Transverse colon (tissue), 4 donors: ENCODE results near the gene SLC12A7. TPM values are rescaled to one million over a fixed set of nuclear protein-coding genes. Genes with fewer than 3 reads are reported as not detected.

Experiments
- DNase-seq: peaks from one replicate; pipeline ENCODE4 v3.0.0-alpha.2; 2019
- H3K27ac ChIP-seq, 4 donors: fragments of 200-600 bp; sonication (generic); 2 replicates each; pipeline ENCODE4 v1.5.1; 2016 to 2018; ENCODE audit warnings: inconsistent platforms in 4 of 4
- H3K27me3 ChIP-seq: fragments of 200-600 bp; sonication (generic); 2 replicates; pipeline ENCODE4 v1.5.1; 2017; ENCODE audit warnings: inconsistent platforms
- H3K36me3 ChIP-seq, 4 donors: fragments of 200-600 bp; sonication (generic); 2 replicates each; pipeline ENCODE4 v1.5.1; 2017 to 2019; ENCODE audit warnings: inconsistent platforms in 4 of 4
- H3K4me1 ChIP-seq, 4 donors: fragments of 200-600 bp; sonication (generic); 2 replicates each; pipeline ENCODE4 v1.5.1; 2017 to 2020; ENCODE audit warnings: inconsistent platforms in 4 of 4
- H3K4me3 ChIP-seq, 4 donors: fragments of 200-600 bp; sonication (generic); 1 replicate in 1 of 4; 2 replicates in 3 of 4; pipeline versions ENCODE4 v1.5.1 to v1.6.1; 2017 to 2019; ENCODE audit warnings: inconsistent platforms in 4 of 4
- H3K9me3 ChIP-seq, 2 donors: fragments of 200-600 bp; sonication (generic); 2 replicates each; pipeline ENCODE4 v1.5.1; 2017 to 2019; ENCODE audit warnings: inconsistent platforms in 2 of 2
- EP300 ChIP-seq: sonication (generic); formaldehyde crosslinking; IDR thresholded peaks from one replicate; pipeline ENCODE4 v1.6.1; 2017; ENCODE audit warnings: antibody characterized with exemption, low read depth
- POLR2A ChIP-seq: fragments of 450-650 bp; IDR thresholded peaks from one replicate; pipeline ENCODE4 v1.6.1; 2016; ENCODE audit warnings: antibody characterized with exemption, mild to moderate bottlenecking, moderate library complexity
- POLR2AphosphoS5 ChIP-seq, 3 donors: sonication (generic); formaldehyde crosslinking; IDR thresholded peaks; one replicate each; pipeline ENCODE4 v1.6.1; 2016; ENCODE audit warnings: antibody characterized with exemption in 3 of 3
- WGBS, 2 donors: methylation state at CpG; one replicate each; pipeline ENCODE4 v1.1.5; 2018; ENCODE audit warnings: low coverage in 1 of 2; 5-methylcytosine and 5-hydroxymethylcytosine counted together
- in situ Hi-C, 4 donors: fragments of 200-750 bp; cut with MboI; loops; one replicate each; pipeline versions ENCODE4 v1.15.0 to v1.15.1; 2017; ENCODE audit warnings: low sequenced_read_pairs in 3 of 4, low pct_ligation_motif_present in 1 of 4, low pct_unique_long_range_greater_than_20kb in 1 of 4
- intact Hi-C: fragments of 100-400 bp; cut with DNase I; formaldehyde crosslinking; loops from one replicate; pipeline ENCODE4 v1.15.1; 2023; ENCODE audit warnings: low total_unique reads
- total RNA-seq, 4 donors: library from RNA; depleted of rRNA; stranded (reverse); fragments of >200 nt; gene quantifications; one replicate each; pipeline ENCODE4 v1.1.0, GENCODE V29; 2016
- TF ChIP-seq, protein P1 (sequence below), 5 experiments: fragments of 200-600 bp in 3 of 5; fragments of 450-650 bp in 2 of 5; sonication (generic) in 3 of 5; IDR thresholded peaks; 1 replicate in 2 of 5; 2 replicates in 3 of 5; pipeline ENCODE4 v1.5.1; 2016 to 2017; ENCODE audit warnings: antibody characterized with exemption in 5 of 5, inconsistent platforms in 3 of 5, mild to moderate bottlenecking in 2 of 5, moderate library complexity in 1 of 5

Gene SLC12A7
- total RNA-seq, 4 donors from 2014 or later, result 60.7 to 144 (median 61.4) TPM

- intact Hi-C loops (no loop called here), in situ Hi-C loops (loop anchor here in 1 of 4 donors (25.0 kb wide), 1 partner anchor 218 kb away; no protein-coding TSS in a partner anchor)
- Histone ChIP-seq H3K27ac (no peak overlapping the region), H3K4me1 (peaks cover 0 to 20% (median 8%) of the 10 kb centered on the region in 4 donors), H3K9me3 (no peaks in the 10 kb centered on the region), H3K36me3 (no peaks in the 10 kb centered on the region), H3K27me3 (peaks cover 60% of the 10 kb centered on the region), H3K4me3 (peak overlapping the region in 3 of 4 donors; percentile 4 to 35 (median 25))
- no peak for TF ChIP-seq POLR2AphosphoS5 (IDR thresholded peaks at IDR 0.05)
- TF ChIP-seq, protein P1, sequence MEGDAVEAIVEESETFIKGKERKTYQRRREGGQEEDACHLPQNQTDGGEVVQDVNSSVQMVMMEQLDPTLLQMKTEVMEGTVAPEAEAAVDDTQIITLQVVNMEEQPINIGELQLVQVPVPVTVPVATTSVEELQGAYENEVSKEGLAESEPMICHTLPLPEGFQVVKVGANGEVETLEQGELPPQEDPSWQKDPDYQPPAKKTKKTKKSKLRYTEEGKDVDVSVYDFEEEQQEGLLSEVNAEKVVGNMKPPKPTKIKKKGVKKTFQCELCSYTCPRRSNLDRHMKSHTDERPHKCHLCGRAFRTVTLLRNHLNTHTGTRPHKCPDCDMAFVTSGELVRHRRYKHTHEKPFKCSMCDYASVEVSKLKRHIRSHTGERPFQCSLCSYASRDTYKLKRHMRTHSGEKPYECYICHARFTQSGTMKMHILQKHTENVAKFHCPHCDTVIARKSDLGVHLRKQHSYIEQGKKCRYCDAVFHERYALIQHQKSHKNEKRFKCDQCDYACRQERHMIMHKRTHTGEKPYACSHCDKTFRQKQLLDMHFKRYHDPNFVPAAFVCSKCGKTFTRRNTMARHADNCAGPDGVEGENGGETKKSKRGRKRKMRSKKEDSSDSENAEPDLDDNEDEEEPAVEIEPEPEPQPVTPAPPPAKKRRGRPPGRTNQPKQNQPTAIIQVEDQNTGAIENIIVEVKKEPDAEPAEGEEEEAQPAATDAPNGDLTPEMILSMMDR (IDR thresholded peaks at IDR 0.05), result no peak
- TF ChIP-seq EP300, result no peak
- no peak for TF ChIP-seq POLR2A
- WGBS, 2 donors, result 7% methylated on average over 18 of the region's 98 CpGs; no CpG with 5 or more reads in 1 of the 2 donors
- no peak for DNase-seq
Observed at GRCh38 chr5:1155191-1156032, 43.5 kb upstream of the SLC12A7 start.

DNA sequence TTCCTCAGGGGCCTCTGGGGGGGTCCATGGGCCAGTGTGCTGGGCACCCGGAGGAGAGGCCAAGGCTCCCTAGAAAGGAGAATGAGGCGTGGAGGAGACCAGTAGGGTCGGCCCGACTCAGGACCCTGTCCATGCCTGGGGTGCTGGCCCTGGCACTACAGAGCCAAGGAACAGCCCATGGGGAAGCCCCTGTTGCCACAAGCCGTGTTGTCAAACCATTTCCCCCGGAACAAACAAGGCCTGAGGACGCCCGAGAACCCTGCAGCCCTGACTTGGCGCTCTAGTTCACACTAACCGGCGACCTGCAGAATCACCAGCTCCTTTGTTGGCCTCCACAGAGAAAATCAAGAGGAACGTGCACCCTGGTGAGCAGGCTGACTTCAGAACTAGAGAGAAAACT, 41.6 kb upstream of the SLC12A7 start:
- no peak for TF ChIP-seq POLR2A
- no peak for TF ChIP-seq POLR2AphosphoS5 (IDR thresholded peaks at IDR 0.05)
- TF ChIP-seq EP300, result no peak
- TF ChIP-seq, protein P1 (IDR thresholded peaks at IDR 0.05), result no peak
- WGBS, 2 donors, result 82 to 87% methylated on average over 3 to 9 of the region's 12 CpGs
- H3K27me3 ChIP-seq, result peaks cover 54% of the 10 kb centered on the region
- intact Hi-C loops (no loop called here), in situ Hi-C loops (loop anchor here in 1 of 4 donors (25.0 kb wide), 1 partner anchor 216 kb away; no protein-coding TSS in a partner anchor)
- no peaks in the 10 kb centered on the region for H3K9me3 ChIP-seq
- H3K4me1 ChIP-seq, result peaks cover 0 to 20% (median 8%) of the 10 kb centered on the region in 4 donors
- H3K36me3 ChIP-seq, result no peaks in the 10 kb centered on the region
- H3K4me3 ChIP-seq, result no peak overlapping the region
- no peak overlapping the region for H3K27ac ChIP-seq
- DNase-seq, result no peak

GRCh38 chr5:1152771-1153282, 41.0 kb upstream of the SLC12A7 start:
- WGBS, 2 donors, result 28% methylated on average over 11 of the region's 15 CpGs; no CpG with 5 or more reads in 1 of the 2 donors
- H3K9me3 ChIP-seq, result no peaks in the 10 kb centered on the region
- peaks cover 0 to 20% (median 8%) of the 10 kb centered on the region in 4 donors for H3K4me1 ChIP-seq
- intact Hi-C loops, result no loop called here
- TF ChIP-seq EP300 (no peak), POLR2AphosphoS5 (IDR thresholded peaks at IDR 0.05) (no peak), POLR2A (no peak)
- TF ChIP-seq, protein P1 (IDR thresholded peaks at IDR 0.05), result no peak
- no peak for DNase-seq
- in situ Hi-C loops, result loop anchor here in 1 of 4 donors (25.0 kb wide), 1 partner anchor 216 kb away; no protein-coding TSS in a partner anchor
- no peak overlapping the region for H3K4me3 ChIP-seq
- H3K27ac ChIP-seq, result no peak overlapping the region
- peaks cover 54% of the 10 kb centered on the region for H3K27me3 ChIP-seq
- no peaks in the 10 kb centered on the region for H3K36me3 ChIP-seq

GRCh38 chr5:1152156-1152555, 40.3 kb upstream of the SLC12A7 start:
- in situ Hi-C loops (loop anchor here in 1 of 4 donors (25.0 kb wide), 1 partner anchor 215 kb away; no protein-coding TSS in a partner anchor), intact Hi-C loops (no loop called here)
- no peak for DNase-seq
- H3K4me3 ChIP-seq, result no peak overlapping the region
- H3K27ac ChIP-seq, result no peak overlapping the region
- WGBS, 2 donors, result 32% methylated on average over 10 of the region's 10 CpGs; no CpG with 5 or more reads in 1 of the 2 donors
- no peaks in the 10 kb centered on the region for H3K36me3 ChIP-seq
- TF ChIP-seq, protein P1 (IDR thresholded peaks at IDR 0.05), result no peak
- TF ChIP-seq EP300 (no peak), POLR2A (no peak), POLR2AphosphoS5 (IDR thresholded peaks at IDR 0.05) (no peak)
- H3K9me3 ChIP-seq, result no peaks in the 10 kb centered on the region
- peaks cover 54% of the 10 kb centered on the region for H3K27me3 ChIP-seq
- peaks cover 0 to 20% (median 8%) of the 10 kb centered on the region in 4 donors for H3K4me1 ChIP-seq
